GM19395 (cell line): ENCODE results near the gene NIN.

ENCODE experiments used
- ATAC-seq: cut with Tn5 transposase; IDR thresholded peaks from one replicate; pipeline ENCODE4 v1.9.1; 2021; ENCODE audit warnings: mild to moderate bottlenecking, moderate library complexity; ENCODE audit not compliant: unreplicated experiment

Gene NIN

GRCh38 chr14:50795142-50795541 lies 35.8 kb downstream of the NIN start:
- ATAC-seq, result no peak

- no peak for ATAC-seq
Observed at GRCh38 chr14:50794068-50794645, 36.8 kb downstream of the NIN start.

- ATAC-seq, result no peak
Observed at GRCh38 chr14:50792634-50793068, 38.3 kb downstream of the NIN start.

GRCh38 chr14:50792051-50792477 lies 38.9 kb downstream of the NIN start:
- no peak for ATAC-seq

- ATAC-seq, result peak; percentile 50
Observed at GRCh38 chr14:50791201-50791600, 39.8 kb downstream of the NIN start.

GRCh38 chr14:50790589-50790988 lies 40.4 kb downstream of the NIN start:
- no peak for ATAC-seq

GRCh38 chr14:50786751-50787464 lies 44.1 kb downstream of the NIN start:
- ATAC-seq, result no peak

- no peak for ATAC-seq
Observed at GRCh38 chr14:50785457-50786063, 45.4 kb downstream of the NIN start.

GRCh38 chr14:50784683-50785456 lies 46.1 kb downstream of the NIN start:
- no peak for ATAC-seq

- no peak for ATAC-seq
Observed at GRCh38 chr14:50783563-50783962, 47.4 kb downstream of the NIN start.

- ATAC-seq, result no peak
Observed at GRCh38 chr14:50780393-50780792, 50.6 kb downstream of the NIN start.

- ATAC-seq, result no peak
Observed at GRCh38 chr14:50778721-50779483, 52.1 kb downstream of the NIN start.

GRCh38 chr14:50776522-50776921 lies 54.4 kb downstream of the NIN start:
- no peak for ATAC-seq

GRCh38 chr14:50775357-50775756 lies 55.6 kb downstream of the NIN start:
- ATAC-seq, result no peak

GRCh38 chr14:50774542-50775267 lies 56.3 kb downstream of the NIN start:
- ATAC-seq, result no peak

- no peak for ATAC-seq
Observed at GRCh38 chr14:50773632-50774541, 57.1 kb downstream of the NIN start.

GRCh38 chr14:50772412-50772811 lies 58.5 kb downstream of the NIN start:
- no peak for ATAC-seq

GRCh38 chr14:50770586-50770985 lies 60.4 kb downstream of the NIN start:
- no peak for ATAC-seq

- no peak for ATAC-seq
Observed at GRCh38 chr14:50769863-50770500, 61.0 kb downstream of the NIN start.
